WTC11 (cell line): ENCODE data around the gene PRXL2B. TPM values are rescaled to one million over a fixed set of nuclear protein-coding genes. Genes with fewer than 3 reads are reported as not detected.

Source experiments
- AR ChIP-seq: fragments of 250-450 bp; sonication (Bioruptor Pico); IDR thresholded peaks from 2 replicates; pipeline ENCODE4 v1.9.0; 2021; ENCODE audit warnings: mild to moderate bottlenecking
- ATF2 ChIP-seq: sonication (generic); formaldehyde crosslinking; IDR thresholded peaks from 2 replicates; pipeline ENCODE4 v1.8.1; 2022; ENCODE audit warnings: low read depth, missing genetic modification reagents, borderline replicate concordance
- CDX4 ChIP-seq: fragments of 250-450 bp; sonication (Bioruptor Pico); IDR thresholded peaks from 2 replicates; pipeline ENCODE4 v1.9.0; 2021; ENCODE audit warnings: moderate library complexity, mild to moderate bottlenecking, inconsistent platforms, borderline replicate concordance
- EMX1 ChIP-seq: fragments of 250-450 bp; sonication (Bioruptor Pico); IDR thresholded peaks from 2 replicates; pipeline ENCODE4 v1.8.0; 2021; ENCODE audit warnings: mild to moderate bottlenecking
- FOXJ3 ChIP-seq: sonication (generic); formaldehyde crosslinking; IDR thresholded peaks from 2 replicates; pipeline ENCODE4 v1.9.0; 2021; ENCODE audit warnings: missing genetic modification reagents, mild to moderate bottlenecking, borderline replicate concordance
- FOXK1 ChIP-seq: sonication (generic); formaldehyde crosslinking; IDR thresholded peaks from 2 replicates; pipeline ENCODE4 v1.8.0; 2022; ENCODE audit warnings: mild to moderate bottlenecking, moderate library complexity, missing genetic modification reagents
- FOXP4 ChIP-seq: sonication (generic); formaldehyde crosslinking; IDR thresholded peaks from 2 replicates; pipeline ENCODE4 v1.8.0; 2022; ENCODE audit warnings: mild to moderate bottlenecking, missing genetic modification reagents
- IRF2 ChIP-seq: sonication (generic); formaldehyde crosslinking; IDR thresholded peaks from 2 replicates; pipeline ENCODE4 v1.8.0; 2022; ENCODE audit warnings: low read depth, missing genetic modification reagents, borderline replicate concordance
- TCF7 ChIP-seq: sonication (generic); formaldehyde crosslinking; IDR thresholded peaks from 2 replicates; pipeline ENCODE4 v1.8.0; 2022; ENCODE audit warnings: mild to moderate bottlenecking, low read depth, missing genetic modification reagents, moderate library complexity
- ZNF416 ChIP-seq: fragments of 250-450 bp; sonication (Bioruptor Pico); IDR thresholded peaks from 2 replicates; pipeline ENCODE4 v1.9.0; 2021; ENCODE audit warnings: mild to moderate bottlenecking, inconsistent platforms
- ZSCAN18 ChIP-seq: fragments of 250-450 bp; sonication (Bioruptor Pico); IDR thresholded peaks from 2 replicates; pipeline ENCODE4 v2.1.2; 2022; ENCODE audit warnings: mild to moderate bottlenecking, moderate library complexity
- total RNA-seq: library from RNA; stranded (reverse); gene quantifications from 3 replicates; pipeline ENCODE4 v1.2.3, GENCODE V29; 2021
- TF ChIP-seq, protein P1 (sequence below): fragments of 250-450 bp; sonication (Bioruptor Pico); IDR thresholded peaks from 2 replicates; pipeline ENCODE4 v1.9.0; 2021; ENCODE audit warnings: mild to moderate bottlenecking, borderline replicate concordance

The PRXL2B gene
- total RNA-seq, 1 experiment from 2014 or later: 50.3 TPM

- TF ChIP-seq, protein P1, sequence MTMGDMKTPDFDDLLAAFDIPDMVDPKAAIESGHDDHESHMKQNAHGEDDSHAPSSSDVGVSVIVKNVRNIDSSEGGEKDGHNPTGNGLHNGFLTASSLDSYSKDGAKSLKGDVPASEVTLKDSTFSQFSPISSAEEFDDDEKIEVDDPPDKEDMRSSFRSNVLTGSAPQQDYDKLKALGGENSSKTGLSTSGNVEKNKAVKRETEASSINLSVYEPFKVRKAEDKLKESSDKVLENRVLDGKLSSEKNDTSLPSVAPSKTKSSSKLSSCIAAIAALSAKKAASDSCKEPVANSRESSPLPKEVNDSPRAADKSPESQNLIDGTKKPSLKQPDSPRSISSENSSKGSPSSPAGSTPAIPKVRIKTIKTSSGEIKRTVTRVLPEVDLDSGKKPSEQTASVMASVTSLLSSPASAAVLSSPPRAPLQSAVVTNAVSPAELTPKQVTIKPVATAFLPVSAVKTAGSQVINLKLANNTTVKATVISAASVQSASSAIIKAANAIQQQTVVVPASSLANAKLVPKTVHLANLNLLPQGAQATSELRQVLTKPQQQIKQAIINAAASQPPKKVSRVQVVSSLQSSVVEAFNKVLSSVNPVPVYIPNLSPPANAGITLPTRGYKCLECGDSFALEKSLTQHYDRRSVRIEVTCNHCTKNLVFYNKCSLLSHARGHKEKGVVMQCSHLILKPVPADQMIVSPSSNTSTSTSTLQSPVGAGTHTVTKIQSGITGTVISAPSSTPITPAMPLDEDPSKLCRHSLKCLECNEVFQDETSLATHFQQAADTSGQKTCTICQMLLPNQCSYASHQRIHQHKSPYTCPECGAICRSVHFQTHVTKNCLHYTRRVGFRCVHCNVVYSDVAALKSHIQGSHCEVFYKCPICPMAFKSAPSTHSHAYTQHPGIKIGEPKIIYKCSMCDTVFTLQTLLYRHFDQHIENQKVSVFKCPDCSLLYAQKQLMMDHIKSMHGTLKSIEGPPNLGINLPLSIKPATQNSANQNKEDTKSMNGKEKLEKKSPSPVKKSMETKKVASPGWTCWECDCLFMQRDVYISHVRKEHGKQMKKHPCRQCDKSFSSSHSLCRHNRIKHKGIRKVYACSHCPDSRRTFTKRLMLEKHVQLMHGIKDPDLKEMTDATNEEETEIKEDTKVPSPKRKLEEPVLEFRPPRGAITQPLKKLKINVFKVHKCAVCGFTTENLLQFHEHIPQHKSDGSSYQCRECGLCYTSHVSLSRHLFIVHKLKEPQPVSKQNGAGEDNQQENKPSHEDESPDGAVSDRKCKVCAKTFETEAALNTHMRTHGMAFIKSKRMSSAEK (CRISPR knock-in tag): no peak
- no peak for TF ChIP-seq CDX4 (CRISPR knock-in tag)
- TF ChIP-seq AR (CRISPR knock-in tag): no peak
- no peak for TF ChIP-seq IRF2 (CRISPR knock-in tag)
- TF ChIP-seq TCF7: no peak
- TF ChIP-seq FOXJ3: no peak
- no peak for TF ChIP-seq EMX1 (CRISPR knock-in tag)
- TF ChIP-seq FOXP4 (CRISPR knock-in tag): no peak
- TF ChIP-seq FOXK1 (CRISPR knock-in tag): no peak
- no peak for TF ChIP-seq ATF2 (CRISPR knock-in tag)
- no peak for TF ChIP-seq ZNF416
- TF ChIP-seq ZSCAN18 (CRISPR knock-in tag): no peak
Observed at GRCh38 chr1:2554621-2555387, 31.8 kb upstream of the PRXL2B start (continued).
